A549 (cell line): Measurements from ENCODE around the gene WNT16. TPM values are rescaled to one million over a fixed set of nuclear protein-coding genes. Genes with fewer than 3 reads are reported as not detected.

Experiments used
- ATAC-seq, 2 experiments: fragments of 200-7000 bp in 1 of 2; fragments of >200 bp in 1 of 2; cut with Nextera tagmentation in 1 of 2; cut with Tn5 transposase in 1 of 2; 3 replicates each; pipeline versions ENCODE4 v1.8.0 to v1.9.1; 2018 to 2020; ENCODE audit warnings: mild to moderate bottlenecking in 1 of 2, moderate library complexity in 1 of 2
- CTCF ChIA-PET: fragments of 300-600 bp; sonication (Branson Sonifier 250); formaldehyde crosslinking; extraction: SDS; loops from one replicate; lab custom pipeline; 2021; ENCODE audit warnings: antibody characterized with exemption, inconsistent platforms; lab: Yijun Ruan, JAX
- POLR2A ChIA-PET: fragments of 350-600 bp; formaldehyde crosslinking; extraction: SDS; loops from one replicate; lab custom pipeline; 2021; ENCODE audit warnings: antibody characterized with exemption, inconsistent platforms; lab: Yijun Ruan, JAX
- DNase-seq, 2 experiments: peaks; one replicate each; pipeline versions ENCODE4 v3.0.0 to v3.0.0-alpha.2; 2011 to 2016; ENCODE audit warnings: low read depth in 1 of 2, low spot score in 1 of 2
- FAIRE-seq: peaks from 2 replicates; lab custom pipeline; 2011; peaks lifted over from hg19 to GRCh38; lab: Jason Lieb, UNC
- H3K27ac ChIP-seq, 2 experiments: fragments of >200 bp; sonication (Bioruptor Twin); formaldehyde crosslinking; 3 replicates each; pipeline ENCODE4 v1.5.1; 2016 to 2017
- H3K4me1 ChIP-seq: fragments of >200 bp; sonication (Bioruptor Twin); formaldehyde crosslinking; 3 replicates; pipeline ENCODE4 v1.6.1; 2016
- H3K4me2 ChIP-seq: fragments of >200 bp; sonication (Bioruptor Twin); formaldehyde crosslinking; 3 replicates; pipeline ENCODE4 v1.6.1; 2016
- H3K4me3 ChIP-seq: fragments of >200 bp; sonication (Bioruptor Twin); formaldehyde crosslinking; 3 replicates; pipeline ENCODE4 v1.5.1; 2016
- H3K9me3 ChIP-seq: fragments of >200 bp; sonication (Bioruptor Twin); formaldehyde crosslinking; 3 replicates; pipeline ENCODE4 v1.6.1; 2016
- ATOH8 ChIP-seq: fragments of 250-450 bp; sonication (Bioruptor Pico); IDR thresholded peaks from 2 replicates; pipeline ENCODE4 v1.5.0; 2020; ENCODE audit warnings: low read depth, mild to moderate bottlenecking, moderate library complexity
- BCL3 ChIP-seq: fragments of >200 bp; sonication (Bioruptor Twin); formaldehyde crosslinking; IDR thresholded peaks from 3 replicates; pipeline ENCODE4 v1.6.1; 2016
- CHD2 ChIP-seq: fragments of 150-350 bp; IDR thresholded peaks from 2 replicates; pipeline ENCODE4 v1.6.1; 2014; ENCODE audit warnings: low read length; ENCODE audit not compliant: partially characterized antibody
- CTCF ChIP-seq: fragments of >200 bp; sonication (Bioruptor Twin); formaldehyde crosslinking; IDR thresholded peaks from 3 replicates; pipeline ENCODE4 v1.5.1; 2016
- EP300 ChIP-seq, 2 experiments: fragments of >200 bp; sonication (Bioruptor Twin); formaldehyde crosslinking; IDR thresholded peaks; 2 replicates in 1 of 2; 3 replicates in 1 of 2; pipeline ENCODE4 v1.6.1; 2016 to 2017
- FOXS1 ChIP-seq: fragments of 250-450 bp; sonication (Bioruptor Pico); IDR thresholded peaks from 2 replicates; pipeline ENCODE4 v1.5.0; 2020; ENCODE audit warnings: mild to moderate bottlenecking, moderate library complexity
- HDAC2 ChIP-seq: fragments of 200-600 bp; sonication (generic); IDR thresholded peaks from 2 replicates; pipeline ENCODE4 v1.6.1; 2016
- HMGXB4 ChIP-seq: fragments of 250-450 bp; sonication (Bioruptor Pico); IDR thresholded peaks from 2 replicates; pipeline ENCODE4 v1.5.0; 2021; ENCODE audit warnings: mild to moderate bottlenecking, moderate library complexity, borderline replicate concordance
- HOXA7 ChIP-seq: fragments of 250-450 bp; sonication (Bioruptor Pico); IDR thresholded peaks from 2 replicates; pipeline ENCODE4 v1.5.0; 2020; ENCODE audit warnings: mild to moderate bottlenecking, moderate library complexity
- HOXB13 ChIP-seq: fragments of 250-450 bp; sonication (Bioruptor Pico); IDR thresholded peaks from 2 replicates; pipeline ENCODE4 v1.5.0; 2020; ENCODE audit warnings: low read depth, mild to moderate bottlenecking, moderate library complexity
- KDM1A ChIP-seq: fragments of 200-600 bp; sonication (generic); IDR thresholded peaks from 2 replicates; pipeline ENCODE4 v1.6.1; 2016; ENCODE audit warnings: low read depth, mild to moderate bottlenecking
- MAX ChIP-seq: IDR thresholded peaks from 2 replicates; pipeline ENCODE4 v1.6.1; 2012
- PBX3 ChIP-seq: IDR thresholded peaks from 2 replicates; pipeline ENCODE4 v1.6.1; 2012
- POLR2AphosphoS2 ChIP-seq: conservative IDR thresholded peaks from 2 replicates; pipeline ENCODE4 v1.6.1; 2012; ENCODE audit warnings: low read length, improper control_type of control experiment, inconsistent platforms
- RCOR1 ChIP-seq: fragments of 150-350 bp; IDR thresholded peaks from 2 replicates; pipeline ENCODE4 v1.6.1; 2014; ENCODE audit warnings: antibody characterized with exemption, low read length, low read depth
- RNF2 ChIP-seq: fragments of 200-600 bp; sonication (generic); IDR thresholded peaks from 2 replicates; pipeline ENCODE4 v1.6.1; 2016; ENCODE audit warnings: low read depth, mild to moderate bottlenecking, antibody characterized with exemption, moderate library complexity, borderline replicate concordance
- ZC3H11A ChIP-seq: fragments of 450-650 bp; IDR thresholded peaks from 2 replicates; pipeline ENCODE4 v1.6.1; 2014; ENCODE audit warnings: antibody characterized with exemption, mild to moderate bottlenecking
- ZFP36 ChIP-seq: fragments of 450-650 bp; IDR thresholded peaks from 2 replicates; pipeline ENCODE4 v1.6.1; 2014; ENCODE audit warnings: borderline replicate concordance; ENCODE audit not compliant: partially characterized antibody
- ZNF302 ChIP-seq: fragments of 250-450 bp; sonication (Bioruptor Pico); IDR thresholded peaks from 2 replicates; pipeline ENCODE4 v1.9.0; 2021; ENCODE audit warnings: inconsistent platforms, mild to moderate bottlenecking, moderate library complexity
- WGBS: methylation state at CpG from one replicate; pipeline ENCODE4 v1.1.6; 2017; ENCODE audit errors: missing lambda C conversion rate; 5-methylcytosine and 5-hydroxymethylcytosine counted together
- polyA plus RNA-seq, 4 experiments: library from polyadenylated mRNA; depleted of rRNA in 3 of 4; stranded (reverse); fragments of >200 nt; fragmentation: RNase III in 1 of 4; extraction: RNeasy Plus Mini Kit Qiagen cat#74134 plus additional on column Dnase treatment in 1 of 4; gene quantifications; 2 replicates in 3 of 4; 3 replicates in 1 of 4; pipeline ENCODE4 v1.2.3, GENCODE V29; 2011 to 2017

WNT16 gene
- polyA plus RNA-seq, 2 of the 4 experiments (the other 2 are of a cell fraction) = not detected

GRCh38 chr7:121371367-121371766 is 42.6 kb downstream of the WNT16 start:
- Histone ChIP-seq H3K27ac (no peak overlapping the region), H3K9me3 (no peaks in the 10 kb centered on the region), H3K4me2 (no peak overlapping the region), H3K4me1 (peaks cover 5% of the 10 kb centered on the region; the same call in 2 of the 3 replicates), H3K4me3 (no peak overlapping the region)
- WGBS = 85% methylated on average over 1 of the region's 1 CpG
- POLR2A ChIA-PET = interaction anchor here (0.6 kb wide), 1 partner anchor 96 kb away, joined by 9 read pairs; no protein-coding TSS in a partner anchor
- no peak for DNase-seq
- CTCF ChIA-PET = no interaction called here
- no peak for FAIRE-seq
- ATAC-seq = no peak
- no peak for TF ChIP-seq BCL3
- TF ChIP-seq ZNF302 (CRISPR knock-in tag) = no peak

GRCh38 chr7:121371883-121372282 is 43.1 kb downstream of the WNT16 start:
- ATAC-seq = no peak
- peaks cover 5% of the 10 kb centered on the region; the same call in 2 of the 3 replicates for H3K4me1 ChIP-seq
- no peak overlapping the region for H3K27ac ChIP-seq
- no peak overlapping the region for H3K4me3 ChIP-seq
- ChIA-PET CTCF (no interaction called here), POLR2A (interaction anchor here (0.6 kb wide), 1 partner anchor 95 kb away, joined by 9 read pairs; no protein-coding TSS in a partner anchor)
- FAIRE-seq = no peak
- no peak for TF ChIP-seq HOXA7 (CRISPR knock-in tag)
- no peak for TF ChIP-seq EP300 (IDR thresholded peaks at IDR 0.05)
- no peak for TF ChIP-seq PBX3
- no peak for TF ChIP-seq KDM1A
- TF ChIP-seq CTCF = no peak
- no peak for TF ChIP-seq ZC3H11A
- TF ChIP-seq HDAC2 = no peak
- TF ChIP-seq FOXS1 (CRISPR knock-in tag) = no peak
- TF ChIP-seq RCOR1 = no peak
- no peak for TF ChIP-seq ZFP36
- no peak for TF ChIP-seq CHD2
- TF ChIP-seq ATOH8 = no peak
- TF ChIP-seq HMGXB4 (CRISPR knock-in tag) = no peak
- no peak for TF ChIP-seq POLR2AphosphoS2
- TF ChIP-seq HOXB13 (CRISPR knock-in tag) = no peak
- no peak for TF ChIP-seq MAX
- TF ChIP-seq RNF2 = no peak
- H3K9me3 ChIP-seq = no peaks in the 10 kb centered on the region
- DNase-seq = no peak
- WGBS = 86% methylated on average over 2 of the region's 2 CpGs
- no peak overlapping the region for H3K4me2 ChIP-seq
